Epithelial cell of proximal tubule (primary cell): ENCODE measurements around the gene RASSF5. TPM values are rescaled to one million over a fixed set of nuclear protein-coding genes. Genes with fewer than 3 reads are reported as not detected.

Experiments used
- DNase-seq: peaks from one replicate; pipeline ENCODE4 v3.0.0-alpha.2; 2011; ENCODE audit warnings: low read depth
- H3K4me3 ChIP-seq: 2 replicates; pipeline ENCODE4 v1.5.1; 2011; ENCODE audit warnings: low read depth, mild to moderate bottlenecking, low read length
- total RNA-seq: library from RNA; depleted of rRNA; stranded (reverse); fragments of >200 nt; gene quantifications from 2 replicates; pipeline ENCODE4 v1.2.3, GENCODE V29; 2015
- TF ChIP-seq, protein P1 (sequence below): conservative IDR thresholded peaks from 2 replicates; pipeline ENCODE4 v1.5.1; 2012; ENCODE audit warnings: low read depth, mild to moderate bottlenecking, low read length

Gene RASSF5
- total RNA-seq, 1 donor from 2014 or later = 4.7 TPM

GRCh38 chr1:206584683-206585082 is 77.4 kb downstream of the RASSF5 start:
- no peak for DNase-seq
- no peak overlapping the region for H3K4me3 ChIP-seq
- TF ChIP-seq, protein P1, sequence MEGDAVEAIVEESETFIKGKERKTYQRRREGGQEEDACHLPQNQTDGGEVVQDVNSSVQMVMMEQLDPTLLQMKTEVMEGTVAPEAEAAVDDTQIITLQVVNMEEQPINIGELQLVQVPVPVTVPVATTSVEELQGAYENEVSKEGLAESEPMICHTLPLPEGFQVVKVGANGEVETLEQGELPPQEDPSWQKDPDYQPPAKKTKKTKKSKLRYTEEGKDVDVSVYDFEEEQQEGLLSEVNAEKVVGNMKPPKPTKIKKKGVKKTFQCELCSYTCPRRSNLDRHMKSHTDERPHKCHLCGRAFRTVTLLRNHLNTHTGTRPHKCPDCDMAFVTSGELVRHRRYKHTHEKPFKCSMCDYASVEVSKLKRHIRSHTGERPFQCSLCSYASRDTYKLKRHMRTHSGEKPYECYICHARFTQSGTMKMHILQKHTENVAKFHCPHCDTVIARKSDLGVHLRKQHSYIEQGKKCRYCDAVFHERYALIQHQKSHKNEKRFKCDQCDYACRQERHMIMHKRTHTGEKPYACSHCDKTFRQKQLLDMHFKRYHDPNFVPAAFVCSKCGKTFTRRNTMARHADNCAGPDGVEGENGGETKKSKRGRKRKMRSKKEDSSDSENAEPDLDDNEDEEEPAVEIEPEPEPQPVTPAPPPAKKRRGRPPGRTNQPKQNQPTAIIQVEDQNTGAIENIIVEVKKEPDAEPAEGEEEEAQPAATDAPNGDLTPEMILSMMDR = no peak

DNA sequence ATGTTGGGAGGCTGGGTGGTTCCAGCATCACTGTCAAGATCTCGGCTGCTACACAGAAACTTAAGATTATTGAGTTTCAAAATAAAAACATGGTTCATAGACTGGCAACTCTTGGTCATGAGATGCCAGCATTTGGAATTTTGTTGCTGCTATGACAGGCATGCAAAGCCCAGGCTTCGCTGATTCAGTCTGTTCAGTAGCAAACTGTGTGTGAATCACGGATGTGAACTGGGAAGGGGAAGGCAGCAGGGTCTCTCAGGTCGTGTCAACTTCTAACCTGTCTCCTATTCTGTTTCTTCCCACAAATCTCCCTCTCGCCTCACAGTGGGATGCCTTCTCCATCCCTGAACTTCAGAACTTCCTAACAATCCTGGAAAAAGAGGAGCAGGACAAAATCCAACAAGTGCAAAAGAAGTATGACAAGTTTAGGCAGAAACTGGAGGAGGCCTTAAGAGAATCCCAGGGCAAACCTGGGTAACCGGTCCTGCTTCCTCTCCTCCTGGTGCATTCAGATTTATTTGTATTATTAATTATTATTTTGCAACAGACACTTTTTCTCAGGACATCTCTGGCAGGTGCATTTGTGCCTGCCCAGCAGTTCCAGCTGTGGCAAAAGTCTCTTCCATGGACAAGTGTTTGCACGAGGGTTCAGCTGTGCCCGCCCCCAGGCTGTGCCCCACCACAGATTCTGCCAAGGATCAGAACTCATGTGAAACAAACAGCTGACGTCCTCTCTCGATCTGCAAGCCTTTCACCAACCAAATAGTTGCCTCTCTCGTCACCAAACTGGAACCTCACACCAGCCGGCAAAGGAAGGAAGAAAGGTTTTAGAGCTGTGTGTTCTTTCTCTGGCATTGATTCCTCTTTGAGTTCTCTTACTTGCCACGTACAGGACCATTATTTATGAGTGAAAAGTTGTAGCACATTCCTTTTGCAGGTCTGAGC is 79.4 kb downstream of the RASSF5 start:
- TF ChIP-seq, protein P1 = no peak
- no peak for DNase-seq
- no peak overlapping the region for H3K4me3 ChIP-seq

DNA sequence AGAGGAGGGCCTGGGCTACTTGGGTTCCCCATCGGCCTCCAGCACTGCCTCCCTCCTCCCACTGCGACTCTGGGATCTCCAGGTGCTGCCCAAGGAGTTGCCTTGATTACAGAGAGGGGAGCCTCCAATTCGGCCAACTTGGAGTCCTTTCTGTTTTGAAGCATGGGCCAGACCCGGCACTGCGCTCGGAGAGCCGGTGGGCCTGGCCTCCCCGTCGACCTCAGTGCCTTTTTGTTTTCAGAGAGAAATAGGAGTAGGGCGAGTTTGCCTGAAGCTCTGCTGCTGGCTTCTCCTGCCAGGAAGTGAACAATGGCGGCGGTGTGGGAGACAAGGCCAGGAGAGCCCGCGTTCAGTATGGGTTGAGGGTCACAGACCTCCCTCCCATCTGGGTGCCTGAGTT is 80.6 kb downstream of the RASSF5 start:
- TF ChIP-seq, protein P1 = no peak
- DNase-seq = no peak
- no peak overlapping the region for H3K4me3 ChIP-seq

GRCh38 chr1:206588492-206588891 is 81.2 kb downstream of the RASSF5 start:
- H3K4me3 ChIP-seq = no peak overlapping the region
- TF ChIP-seq, protein P1 = no peak
- no peak for DNase-seq

GRCh38 chr1:206589206-206589605 is 81.9 kb downstream of the RASSF5 start:
- no peak overlapping the region for H3K4me3 ChIP-seq
- peak; percentile 25 for DNase-seq
- TF ChIP-seq, protein P1 = no peak

- H3K4me3 ChIP-seq = no peak overlapping the region
- TF ChIP-seq, protein P1 = peak; percentile 37
- DNase-seq = no peak
Measured at GRCh38 chr1:206590025-206590758, 82.9 kb downstream of the RASSF5 start.
